ENCODE measurements around the gene CEBPE.

GRCh38 chr14:23145794-23146350, 26.8 kb upstream of the CEBPE start:
- TF ChIP-seq GABPA (IDR thresholded peaks at IDR 0.05 in 1 of 2, conservative IDR thresholded peaks at IDR 0.05 in 1 of 2) (no peak), CTCF (IDR thresholded peaks at IDR 0.05; ENCODE audit: low read depth, low read length, missing input control) (no peak), RAD21 (IDR thresholded peaks at IDR 0.05) (no peak), TAF1 (conservative IDR thresholded peaks at IDR 0.05) (no peak), ATF3 (IDR thresholded peaks at IDR 0.05) (no peak), JUND (IDR thresholded peaks at IDR 0.05) (no peak), EGR1 (IDR thresholded peaks at IDR 0.05; ENCODE audit: low read depth in 2 of 2) (no peak), YY1 (IDR thresholded peaks at IDR 0.05) (no peak), ZBTB33 (IDR thresholded peaks at IDR 0.05) (no peak), HNF4G (IDR thresholded peaks at IDR 0.05) (no peak), REST (IDR thresholded peaks at IDR 0.05) (no peak), MAX (IDR thresholded peaks at IDR 0.05) (no peak)
